Ureter (tissue), 1 donor: ENCODE measurements around the gene DIPK1A. TPM values are rescaled to one million over a fixed set of nuclear protein-coding genes. Genes with fewer than 3 reads are reported as not detected.
"Not testable (repeated sequence)": the region's sequence is repeated elsewhere in the genome, so short reads cannot be mapped to it uniquely, and the experiment has no call there.

Experiments
- DNase-seq: peaks from one replicate; pipeline ENCODE4 v3.0.0-alpha.2; 2020; ENCODE audit warnings: low spot score
- total RNA-seq: library from RNA; stranded (reverse); gene quantifications from one replicate; pipeline ENCODE4 v1.2.4, GENCODE V29; 2023
- donor health status: DM: yes; HTN: yes; CAD: no.

DIPK1A gene
- total RNA-seq, 1 donor from 2014 or later, result 8.9 TPM

GRCh38 chr1:92921031-92922023 lies 39.9 kb downstream of the DIPK1A start:
- no peak for DNase-seq

- no peak for DNase-seq
Measured at GRCh38 chr1:92916899-92917298, 44.4 kb downstream of the DIPK1A start.

- no peak for DNase-seq
Measured at GRCh38 chr1:92915547-92915946, 45.7 kb downstream of the DIPK1A start.

GRCh38 chr1:92913093-92913819 lies 48.0 kb downstream of the DIPK1A start:
- no peak for DNase-seq

- no peak for DNase-seq
Measured at GRCh38 chr1:92910081-92910480, 51.2 kb downstream of the DIPK1A start.

- DNase-seq, result no peak
Measured at GRCh38 chr1:92909321-92909720, 51.9 kb downstream of the DIPK1A start.

GRCh38 chr1:92907949-92908684 lies 53.1 kb downstream of the DIPK1A start:
- no peak for DNase-seq

GRCh38 chr1:92903765-92904164 lies 57.5 kb downstream of the DIPK1A start:
- no peak for DNase-seq

GRCh38 chr1:92902406-92902744 lies 58.9 kb downstream of the DIPK1A start:
- no peak for DNase-seq

GRCh38 chr1:92901699-92902405 lies 59.4 kb downstream of the DIPK1A start:
- DNase-seq, result no peak

- DNase-seq, result no peak
Measured at GRCh38 chr1:92901126-92901525, 60.1 kb downstream of the DIPK1A start.

GRCh38 chr1:92900539-92900938 lies 60.7 kb downstream of the DIPK1A start:
- DNase-seq, result no peak

- DNase-seq, result no peak
Measured at GRCh38 chr1:92899780-92900179, 61.5 kb downstream of the DIPK1A start.

GRCh38 chr1:92898053-92898452 lies 63.2 kb downstream of the DIPK1A start:
- not testable (repeated sequence) for DNase-seq

GRCh38 chr1:92887465-92887864 lies 73.8 kb downstream of the DIPK1A start:
- no peak for DNase-seq

GRCh38 chr1:92886886-92887419 lies 74.3 kb downstream of the DIPK1A start:
- no peak for DNase-seq

- DNase-seq, result no peak
Measured at GRCh38 chr1:92884195-92884594, 77.1 kb downstream of the DIPK1A start.

- no peak for DNase-seq
Measured at GRCh38 chr1:92883297-92883696, 78.0 kb downstream of the DIPK1A start.

GRCh38 chr1:92882819-92883218 lies 78.4 kb downstream of the DIPK1A start:
- DNase-seq, result no peak

- no peak for DNase-seq
Measured at GRCh38 chr1:92881391-92881790, 79.9 kb downstream of the DIPK1A start.

- no peak for DNase-seq
Measured at GRCh38 chr1:92879316-92879968, 81.8 kb downstream of the DIPK1A start.
